Measurements from ENCODE around the gene PSME2. TPM values are rescaled to one million over a fixed set of nuclear protein-coding genes. Genes with fewer than 3 reads are reported as not detected.

Gene PSME2
- total and polyA plus RNA-seq, 2 of the 13 experiments (the other 11 are each of a cell fraction or from before 2014, with no cell fraction given), result 332 to 716 TPM

GRCh38 chr14:24135834-24136683 lies 10.4 kb downstream of the PSME2 start, which contains the start of gene PSME1 (continued):
- no peak for TF ChIP-seq CREB1 (IDR thresholded peaks at IDR 0.05)
- no peak for TF ChIP-seq CREB1 (CRISPR knock-in tag; IDR thresholded peaks at IDR 0.05)
- TF ChIP-seq YEATS4 (CRISPR knock-in tag; IDR thresholded peaks at IDR 0.05; ENCODE audit: borderline replicate concordance), result peak; percentile 93
- no peak for TF ChIP-seq ZNF460 (CRISPR knock-in tag; IDR thresholded peaks at IDR 0.05; ENCODE audit: borderline replicate concordance)
- peak; percentile 34 for TF ChIP-seq FOXO1 (CRISPR knock-in tag; IDR thresholded peaks at IDR 0.05)
- TF ChIP-seq PAXIP1 (CRISPR knock-in tag; conservative IDR thresholded peaks at IDR 0.05), result peak; percentile 76
- TF ChIP-seq TP53 (CRISPR knock-in tag; conservative IDR thresholded peaks at IDR 0.05), result no peak
- TF ChIP-seq ZFY (CRISPR knock-in tag; IDR thresholded peaks at IDR 0.05), result peak; percentile 94
- peak; percentile 94 for TF ChIP-seq ARNT2 (CRISPR knock-in tag; IDR thresholded peaks at IDR 0.05; ENCODE audit: low read depth)
- no peak; the same call in 1 of the 2 replicates for TF ChIP-seq ZZZ3 (CRISPR knock-in tag; IDR thresholded peaks at IDR 0.05; ENCODE audit: borderline replicate concordance)
- TF ChIP-seq RFX1 (IDR thresholded peaks at IDR 0.05), result no peak
- TF ChIP-seq BRF2 (CRISPR knock-in tag; IDR thresholded peaks at IDR 0.05), result peak; percentile 72; the same call in 1 of the 2 replicates
- TF ChIP-seq ERF (CRISPR knock-in tag; IDR thresholded peaks at IDR 0.05), result peak; percentile 84
- no peak for TF ChIP-seq ZNF563 (CRISPR knock-in tag; IDR thresholded peaks at IDR 0.05)
- TF ChIP-seq CHD2 (IDR thresholded peaks at IDR 0.05; ENCODE audit: low read depth, low read length), result peak; percentile 89
- TF ChIP-seq ZNF850 (CRISPR knock-in tag; conservative IDR thresholded peaks at IDR 0.05), result no peak
- TF ChIP-seq MAFK (conservative IDR thresholded peaks at IDR 0.05 in 1 of 2, IDR thresholded peaks at IDR 0.05 in 1 of 2; ENCODE audit: low read length in 2 of 2), result no peak
- TF ChIP-seq GLI4 (CRISPR knock-in tag; IDR thresholded peaks at IDR 0.05; ENCODE audit: borderline replicate concordance), result peak; percentile 96
- TF ChIP-seq ZBTB4 (CRISPR knock-in tag; IDR thresholded peaks at IDR 0.05; ENCODE audit: borderline replicate concordance), result peak; percentile 11
- peak; percentile 87 for TF ChIP-seq ZNF503 (CRISPR knock-in tag; IDR thresholded peaks at IDR 0.05)
